Spinal cord (tissue), 10 donors: ENCODE data around the gene BCL2L14. TPM values are rescaled to one million over a fixed set of nuclear protein-coding genes. Genes with fewer than 3 reads are reported as not detected.

Source experiments
- DNase-seq, 6 donors: peaks; one replicate each; pipeline versions ENCODE4 v3.0.0 to v3.0.0-alpha.2; 2013 to 2015; ENCODE audit warnings: low spot score in 6 of 6, low read depth in 4 of 6
- H3K27ac ChIP-seq: one replicate; pipeline ENCODE4 v1.5.1; 2013; ENCODE audit warnings: low read depth, low read length, control low read depth
- H3K27me3 ChIP-seq: one replicate; pipeline ENCODE4 v1.6.1; 2013; ENCODE audit warnings: low read length; ENCODE audit not compliant: control insufficient read depth, insufficient read depth
- H3K36me3 ChIP-seq: one replicate; pipeline ENCODE4 v1.6.1; 2013; ENCODE audit warnings: low read length; ENCODE audit not compliant: control insufficient read depth, insufficient read depth
- H3K4me1 ChIP-seq: one replicate; pipeline ENCODE4 v1.6.1; 2013; ENCODE audit warnings: low read length; ENCODE audit not compliant: control insufficient read depth, insufficient read depth
- H3K4me3 ChIP-seq: one replicate; pipeline ENCODE4 v1.5.1; 2013; ENCODE audit warnings: low read depth, low read length, control low read depth
- H3K9me3 ChIP-seq: one replicate; pipeline ENCODE4 v1.6.1; 2013; ENCODE audit warnings: low read length; ENCODE audit not compliant: control insufficient read depth, insufficient read depth
- WGBS: methylation state at CpG from one replicate; pipeline ENCODE4 v1.1.5; 2013; ENCODE audit warnings: missing lambda C conversion rate; ENCODE audit not compliant: insufficient coverage; 5-methylcytosine and 5-hydroxymethylcytosine counted together
- long read RNA-seq, 4 donors: transcript quantifications; one replicate each; lab custom pipeline, GENCODE V29; 2026
- polyA plus RNA-seq, 2 donors: library from polyadenylated mRNA; unstranded; fragments of 120-200 nt; gene quantifications; one replicate each; pipeline ENCODE4 v1.2.1, GENCODE V29; 2013; ENCODE audit not compliant: insufficient read length in 2 of 2
- total RNA-seq, 2 donors: library from RNA; depleted of rRNA in 1 of 2; stranded (reverse); fragments of 120-200 nt in 1 of 2; fragments of >200 nt in 1 of 2; gene quantifications; one replicate each; pipeline versions ENCODE4 v1.2.3 to v1.2.4, GENCODE V29; 2013 to 2014
- donor health status: healthy.

Gene BCL2L14
- not detected for total RNA-seq
- 1 to 10 TPM in 1 of 2 donors, under 1 TPM in 1; 0.25 to 1.0 TPM for polyA plus RNA-seq
- long read RNA-seq, donor 1, result 0 reads
- long read RNA-seq, donor 2, partial matches to known transcripts, result 11 of 11 reads
- long read RNA-seq, donor 2, other reads (novel, unspliced or antisense), result 0 of 11 reads
- long read RNA-seq, donor 3, result 0 reads
- long read RNA-seq, donor 4, partial matches to known transcripts, result 27 of 27 reads
- long read RNA-seq, donor 4, other reads (novel, unspliced or antisense), result 0 of 27 reads

DNA sequence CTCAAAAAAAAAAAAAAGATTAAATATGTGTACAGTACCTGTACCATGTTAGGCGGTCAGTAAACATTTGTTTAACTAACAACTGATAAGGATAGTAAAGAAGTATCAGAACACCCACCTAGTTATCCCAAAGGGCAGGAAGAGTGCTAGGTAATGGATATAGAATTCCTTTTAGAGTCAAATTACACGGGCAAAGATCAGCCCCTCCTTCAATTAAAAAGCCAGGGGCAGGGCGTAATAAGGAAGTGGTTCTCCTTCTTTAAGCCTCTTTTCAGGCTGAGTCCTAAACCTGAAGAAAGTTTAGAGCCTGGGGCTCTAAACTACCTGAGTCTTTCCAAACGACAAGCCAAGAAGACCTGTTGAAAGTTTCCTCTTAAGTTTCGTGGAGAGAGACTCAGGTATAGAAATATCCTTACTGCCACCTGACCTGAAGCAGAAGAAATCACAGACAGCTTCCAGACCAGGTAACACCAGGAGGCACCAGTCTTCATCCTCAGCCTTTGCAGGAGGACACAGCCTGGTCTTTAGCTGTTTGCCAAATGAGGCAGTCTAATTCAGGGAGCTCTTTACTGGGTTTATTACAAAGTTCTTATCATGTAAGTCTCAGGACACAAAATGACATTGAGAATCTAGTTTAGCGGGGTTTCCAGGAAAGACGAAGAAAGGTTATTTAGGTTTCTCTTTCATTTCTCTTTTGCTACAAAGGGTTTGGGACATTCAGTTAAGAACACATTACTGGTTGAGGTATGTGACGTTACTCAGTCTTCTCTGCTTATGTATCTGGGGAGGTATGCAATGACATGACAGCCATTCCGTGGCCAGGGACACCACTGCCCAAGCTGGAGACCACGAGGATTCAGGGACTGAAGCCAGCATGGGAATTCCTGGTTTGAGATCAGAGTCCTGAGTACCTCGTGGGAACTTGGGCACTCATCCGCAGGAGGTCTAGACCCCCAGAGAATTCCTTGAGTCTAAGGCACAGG is at the start of gene BCL2L14:
BCL2L14 (plus strand) TSS at position 266 of the 983 bp plus-strand sequence. CDS start 8,367 bp downstream, outside the sequence.
- no peak within 1 kb of the TSS for H3K4me3 ChIP-seq
- WGBS, result 74% methylated on average over 7 of the region's 12 CpGs
- H3K36me3 ChIP-seq, result peaks cover 3% of the 10 kb centered on the region

GRCh38 chr12:12022306-12022936 is 48.3 kb upstream of the BCL2L14 start:
- Histone ChIP-seq H3K27ac (no peak overlapping the region), H3K36me3 (no peaks in the 10 kb centered on the region), H3K4me3 (no peak overlapping the region), H3K4me1 (peaks cover 6% of the 10 kb centered on the region), H3K9me3 (no peaks in the 10 kb centered on the region), H3K27me3 (no peaks in the 10 kb centered on the region)
- WGBS, result 91% methylated on average over 7 of the region's 8 CpGs
- DNase-seq, result no peak

More for the DNA sequence above, at the start of gene BCL2L14:
- Histone ChIP-seq H3K4me1 (no peaks in the 10 kb centered on the region), H3K9me3 (no peaks in the 10 kb centered on the region), H3K27me3 (no peaks in the 10 kb centered on the region), H3K27ac (no peak within 1 kb of the TSS)
- no peak for DNase-seq

- no peak for DNase-seq
- H3K4me1 ChIP-seq, result peaks cover 2% of the 10 kb centered on the region
- no peaks in the 10 kb centered on the region for H3K36me3 ChIP-seq
- WGBS, result 50% methylated on average over 1 of the region's 2 CpGs
- H3K27ac ChIP-seq, result no peak overlapping the region
- no peaks in the 10 kb centered on the region for H3K27me3 ChIP-seq
- H3K9me3 ChIP-seq, result no peaks in the 10 kb centered on the region
- H3K4me3 ChIP-seq, result no peak overlapping the region
Observed at GRCh38 chr12:12023456-12023855, 47.3 kb upstream of the BCL2L14 start.

DNA sequence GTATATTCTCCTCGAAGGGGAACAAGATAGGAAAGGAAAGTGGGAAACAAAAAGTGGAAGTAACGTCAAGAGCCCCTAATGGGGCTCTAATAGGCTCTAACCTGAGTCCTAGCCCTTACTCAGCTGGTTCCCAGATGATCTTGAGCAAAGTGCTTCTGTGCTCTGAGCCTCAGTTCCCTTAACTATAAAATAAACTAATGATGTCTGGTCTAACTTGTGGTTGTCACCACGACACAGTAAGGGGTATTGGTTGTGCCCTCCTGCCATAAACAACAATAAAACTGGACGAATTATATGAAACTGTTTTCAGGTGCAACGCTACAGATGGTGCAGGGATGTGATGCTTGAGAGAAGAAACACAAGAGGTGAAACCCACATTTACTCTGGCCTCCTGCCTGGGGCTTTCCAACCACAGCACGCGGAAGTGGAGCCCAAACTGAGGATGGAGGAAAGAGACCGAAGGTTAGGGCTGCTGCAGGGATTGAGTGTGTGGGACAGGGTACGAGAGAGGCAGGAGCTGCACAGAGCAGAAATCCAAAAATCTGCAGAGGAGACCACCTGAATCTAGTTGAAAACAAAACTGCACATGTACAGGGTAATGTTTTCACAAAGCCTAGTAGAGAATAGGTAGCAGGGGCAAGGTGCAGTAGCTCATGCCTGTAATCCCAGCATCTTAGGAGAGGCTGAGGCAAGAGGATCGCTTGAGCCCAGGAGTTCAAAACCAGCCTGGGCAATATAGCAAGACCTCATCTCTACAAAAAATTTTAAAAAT is 45.6 kb upstream of the BCL2L14 start:
- Histone ChIP-seq H3K9me3 (no peaks in the 10 kb centered on the region), H3K27me3 (no peaks in the 10 kb centered on the region), H3K36me3 (no peaks in the 10 kb centered on the region), H3K27ac (no peak overlapping the region), H3K4me1 (no peaks in the 10 kb centered on the region), H3K4me3 (no peak overlapping the region)
- WGBS, result 97% methylated on average over 6 of the region's 10 CpGs
- no peak for DNase-seq

DNA sequence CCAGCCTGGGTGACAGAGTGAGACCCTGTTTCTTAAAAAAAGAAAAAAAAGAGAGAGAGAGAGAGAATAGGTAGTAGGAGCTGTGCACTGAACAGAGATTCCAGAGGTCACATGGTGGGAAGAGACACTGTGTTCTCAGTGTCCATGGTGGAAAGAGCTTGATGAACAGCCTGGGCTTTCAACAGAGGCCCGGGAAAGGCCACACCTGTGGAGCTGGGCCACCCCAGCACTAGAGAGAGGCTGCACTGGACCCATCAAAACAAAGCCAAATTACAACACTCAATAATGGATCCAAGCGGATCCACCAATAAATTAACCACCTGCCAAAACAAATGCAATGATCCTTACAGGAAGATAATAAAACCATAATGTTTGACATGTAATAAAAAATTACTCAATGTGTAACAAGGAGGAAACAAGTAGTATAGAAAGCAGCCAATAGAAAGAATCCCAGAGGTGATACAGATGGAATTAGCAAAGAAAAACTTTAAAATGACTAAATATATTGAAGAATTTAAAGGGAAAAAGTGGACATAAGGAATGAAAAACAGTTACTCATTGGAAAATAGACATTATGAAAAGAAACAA is 44.8 kb upstream of the BCL2L14 start:
- no peaks in the 10 kb centered on the region for H3K9me3 ChIP-seq
- H3K36me3 ChIP-seq, result no peaks in the 10 kb centered on the region
- DNase-seq, result no peak
- H3K27me3 ChIP-seq, result no peaks in the 10 kb centered on the region
- no peak overlapping the region for H3K4me3 ChIP-seq
- 50% methylated on average over 1 of the region's 2 CpGs for WGBS
- no peaks in the 10 kb centered on the region for H3K4me1 ChIP-seq
- H3K27ac ChIP-seq, result no peak overlapping the region

DNA sequence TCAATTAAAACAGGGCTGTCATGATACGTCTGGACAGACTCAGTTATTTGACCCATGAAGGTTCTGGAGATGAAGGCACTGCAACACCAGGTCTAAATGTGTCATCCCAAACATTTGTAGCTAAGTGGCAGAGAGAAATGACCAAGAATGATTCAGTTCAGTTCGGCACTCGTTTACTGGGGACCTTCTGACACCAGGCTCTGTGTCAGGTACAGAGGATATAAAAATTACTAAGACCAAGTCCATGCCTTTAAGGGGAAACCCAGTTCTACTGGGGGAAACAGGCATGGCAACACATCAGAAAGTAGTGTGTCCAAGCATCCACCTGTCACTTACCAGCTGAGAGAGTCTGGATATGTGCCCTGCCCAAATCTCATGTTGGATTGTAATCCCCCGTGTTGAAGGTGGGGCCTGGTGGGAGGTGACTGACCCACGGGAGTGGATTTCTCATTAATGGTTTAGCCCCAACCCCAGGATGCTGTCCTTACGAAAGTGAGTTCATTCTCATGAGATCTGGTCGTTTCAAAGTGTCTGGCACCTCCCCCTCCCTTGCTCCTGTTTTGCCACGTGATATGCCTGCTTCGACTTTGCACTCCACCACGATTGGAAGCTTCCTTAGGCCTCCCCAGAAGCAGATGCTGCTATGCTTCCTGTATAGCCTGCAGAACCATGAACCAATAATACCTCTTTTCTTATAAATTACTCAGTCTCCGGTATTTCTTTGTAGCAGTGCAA is 41.9 kb upstream of the BCL2L14 start:
- Histone ChIP-seq H3K27me3 (no peaks in the 10 kb centered on the region), H3K4me3 (no peak overlapping the region), H3K27ac (no peak overlapping the region), H3K9me3 (no peaks in the 10 kb centered on the region), H3K36me3 (no peaks in the 10 kb centered on the region), H3K4me1 (peaks cover 12% of the 10 kb centered on the region)
- no peak for DNase-seq
- 84% methylated on average over 8 of the region's 11 CpGs for WGBS

DNA sequence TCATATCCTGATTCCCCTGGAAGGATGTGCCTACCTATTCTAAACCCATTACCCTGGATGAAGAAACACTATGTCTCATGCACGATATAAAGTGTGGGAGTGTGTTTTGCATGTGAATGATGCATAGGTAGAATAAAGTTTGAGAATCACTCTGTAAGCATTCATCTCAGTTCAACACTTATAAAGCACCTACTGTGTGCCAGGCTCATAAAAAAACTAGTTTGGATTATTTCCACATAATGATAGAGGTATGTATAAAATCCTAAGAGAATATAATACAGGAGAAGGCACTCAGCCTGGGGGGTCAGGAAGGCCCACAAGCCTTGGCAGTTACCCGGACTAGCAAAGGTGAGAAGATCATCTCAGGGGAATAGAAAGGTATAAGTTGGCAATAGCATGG is 41.1 kb upstream of the BCL2L14 start:
- peaks cover 12% of the 10 kb centered on the region for H3K4me1 ChIP-seq
- DNase-seq, result no peak
- no peak overlapping the region for H3K4me3 ChIP-seq
- no peaks in the 10 kb centered on the region for H3K36me3 ChIP-seq
- no peaks in the 10 kb centered on the region for H3K9me3 ChIP-seq
- no peaks in the 10 kb centered on the region for H3K27me3 ChIP-seq
- 90% methylated on average over 1 of the region's 2 CpGs for WGBS
- H3K27ac ChIP-seq, result no peak overlapping the region

DNA sequence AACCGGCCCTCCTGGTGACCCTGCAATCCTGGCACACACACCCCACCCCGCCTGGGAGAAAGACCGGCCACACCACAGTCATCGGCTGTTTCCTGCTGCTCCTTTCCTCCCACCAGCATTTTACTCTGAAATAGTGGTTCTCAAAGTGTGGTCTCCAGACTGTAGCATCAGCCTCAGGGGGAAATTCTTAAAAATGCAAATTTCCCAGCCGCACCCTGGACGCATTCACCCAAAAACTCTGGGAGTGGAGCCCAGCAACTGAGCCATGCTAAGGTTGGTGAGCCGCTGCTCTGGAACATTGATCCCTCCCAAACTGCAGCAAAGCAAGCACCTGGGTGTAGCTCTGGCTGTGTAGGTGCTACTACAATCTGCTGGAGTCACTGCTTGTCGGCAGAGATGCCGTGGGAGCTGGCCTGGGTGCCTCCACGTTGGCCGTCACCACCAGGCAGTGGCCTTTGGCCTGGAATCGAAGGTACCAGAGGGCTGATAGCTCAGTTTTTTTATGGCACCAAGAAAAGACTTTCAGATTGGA is 38.4 kb upstream of the BCL2L14 start:
- DNase-seq, result peak in 1 of 6 donors; percentile 8
- H3K27me3 ChIP-seq, result no peaks in the 10 kb centered on the region
- H3K27ac ChIP-seq, result no peak overlapping the region
- no peaks in the 10 kb centered on the region for H3K9me3 ChIP-seq
- 77% methylated on average over 8 of the region's 12 CpGs for WGBS
- peaks cover 12% of the 10 kb centered on the region for H3K4me1 ChIP-seq
- no peak overlapping the region for H3K4me3 ChIP-seq
- no peaks in the 10 kb centered on the region for H3K36me3 ChIP-seq
